Brain microvascular endothelial cell (primary cell): Measurements from ENCODE around the gene TCF3.

ENCODE experiments used
- DNase-seq: peaks from one replicate; pipeline ENCODE4 v3.0.0-alpha.2; 2020
- H3K27ac ChIP-seq: fragments of 250-450 bp; sonication (Bioruptor Pico); 2 replicates; pipeline ENCODE4 v1.5.1; 2020; ENCODE audit warnings: mild to moderate bottlenecking, moderate library complexity
- H3K27me3 ChIP-seq: fragments of 250-450 bp; sonication (Bioruptor Pico); replicated peaks from 2 replicates; pipeline ENCODE4 v1.5.1; 2020; ENCODE audit warnings: mild to moderate bottlenecking
- H3K36me3 ChIP-seq: fragments of 250-450 bp; sonication (Bioruptor Pico); replicated peaks from 2 replicates; pipeline ENCODE4 v1.5.1; 2020; ENCODE audit warnings: mild to moderate bottlenecking
- H3K4me3 ChIP-seq: 2 replicates; pipeline ENCODE4 v1.5.1; 2011; ENCODE audit warnings: low read depth, mild to moderate bottlenecking, control low read depth, low read length, moderate library complexity
- in situ Hi-C: cut with HindIII; loops from 2 replicates; pipeline ENCODE4 v1.10.0; 2017; ENCODE audit warnings: low sequenced_read_pairs, low pct_ligation_motif_present
- TF ChIP-seq, protein P1 (sequence below): IDR thresholded peaks from 2 replicates; pipeline ENCODE4 v1.5.1; 2011; ENCODE audit warnings: low read depth, mild to moderate bottlenecking, moderate library complexity, low read length, control low read depth, inconsistent platforms; ENCODE audit errors: missing control alignments

TCF3 gene

DNA sequence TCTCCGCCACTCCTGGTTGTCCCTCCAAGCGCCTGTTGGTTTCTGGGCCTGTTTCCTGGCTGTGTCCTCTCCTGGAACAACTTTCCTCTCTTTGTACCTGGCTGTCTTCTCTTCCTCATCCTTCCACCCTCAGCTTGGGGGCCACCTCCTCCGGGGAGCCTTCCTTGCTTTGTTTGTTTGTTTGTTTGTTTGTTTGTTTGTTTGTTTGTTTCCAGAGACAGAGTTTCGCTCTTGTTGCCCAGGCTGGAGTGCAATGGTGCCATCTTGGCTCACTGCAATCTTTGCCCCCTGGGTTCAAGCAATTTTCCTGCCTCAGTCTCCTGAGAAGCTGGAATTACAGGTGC is 6.6 kb upstream of the TCF3 start:
- no peak for DNase-seq
- TF ChIP-seq, protein P1, sequence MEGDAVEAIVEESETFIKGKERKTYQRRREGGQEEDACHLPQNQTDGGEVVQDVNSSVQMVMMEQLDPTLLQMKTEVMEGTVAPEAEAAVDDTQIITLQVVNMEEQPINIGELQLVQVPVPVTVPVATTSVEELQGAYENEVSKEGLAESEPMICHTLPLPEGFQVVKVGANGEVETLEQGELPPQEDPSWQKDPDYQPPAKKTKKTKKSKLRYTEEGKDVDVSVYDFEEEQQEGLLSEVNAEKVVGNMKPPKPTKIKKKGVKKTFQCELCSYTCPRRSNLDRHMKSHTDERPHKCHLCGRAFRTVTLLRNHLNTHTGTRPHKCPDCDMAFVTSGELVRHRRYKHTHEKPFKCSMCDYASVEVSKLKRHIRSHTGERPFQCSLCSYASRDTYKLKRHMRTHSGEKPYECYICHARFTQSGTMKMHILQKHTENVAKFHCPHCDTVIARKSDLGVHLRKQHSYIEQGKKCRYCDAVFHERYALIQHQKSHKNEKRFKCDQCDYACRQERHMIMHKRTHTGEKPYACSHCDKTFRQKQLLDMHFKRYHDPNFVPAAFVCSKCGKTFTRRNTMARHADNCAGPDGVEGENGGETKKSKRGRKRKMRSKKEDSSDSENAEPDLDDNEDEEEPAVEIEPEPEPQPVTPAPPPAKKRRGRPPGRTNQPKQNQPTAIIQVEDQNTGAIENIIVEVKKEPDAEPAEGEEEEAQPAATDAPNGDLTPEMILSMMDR: no peak
- in situ Hi-C loops: no loop called here

DNA sequence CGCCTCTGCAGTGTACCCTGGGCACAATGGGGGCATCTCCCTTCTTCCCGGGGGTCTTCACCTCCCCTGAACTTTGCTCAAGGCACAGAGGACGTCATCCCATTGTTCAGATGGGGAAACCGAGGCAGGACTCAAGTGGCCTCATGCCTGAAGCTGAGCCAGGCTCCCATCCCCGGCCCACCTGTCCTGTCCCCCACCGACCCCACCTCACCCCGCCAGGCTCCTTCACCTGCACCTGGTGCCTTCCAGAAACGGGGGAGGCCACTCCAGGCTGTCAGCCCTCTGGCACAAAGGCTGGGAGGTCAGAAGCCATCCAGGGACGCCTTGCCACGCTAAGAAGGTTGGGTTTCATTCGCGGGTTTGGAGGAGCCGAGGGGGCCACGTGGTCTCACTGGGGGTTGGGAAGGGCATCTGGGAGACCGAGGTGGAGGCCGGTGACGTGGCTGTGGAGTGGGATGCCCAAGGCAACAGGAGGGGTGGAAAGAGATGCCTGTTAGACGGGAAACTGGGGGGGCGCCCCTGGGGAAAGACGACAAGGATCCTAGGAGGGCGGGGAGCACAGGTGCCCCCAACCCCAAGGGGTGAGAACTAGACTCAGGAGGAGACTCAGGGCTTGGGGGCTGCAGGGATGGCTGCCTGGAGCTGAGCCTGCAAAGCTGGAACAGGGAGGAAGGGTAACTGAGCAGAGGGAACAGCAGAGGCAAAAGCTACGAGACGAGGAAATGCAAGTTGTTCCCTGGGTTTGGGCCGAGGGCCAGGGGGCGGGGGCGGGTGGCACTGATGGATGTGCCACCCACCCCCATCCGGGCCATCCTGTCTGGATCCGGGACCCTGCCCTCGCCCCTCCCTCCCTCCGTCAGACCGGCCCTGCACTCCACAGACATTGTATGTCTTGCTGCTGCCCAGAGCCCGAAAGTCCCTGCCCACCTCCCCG is 6.0 kb upstream of the TCF3 start:
- DNase-seq: no peak
- no peaks in the 10 kb centered on the region for H3K36me3 ChIP-seq
- no peak overlapping the region for H3K27ac ChIP-seq
- in situ Hi-C loops: no loop called here
- TF ChIP-seq, protein P1: no peak
- H3K27me3 ChIP-seq: no peaks in the 10 kb centered on the region
- H3K4me3 ChIP-seq: no peak overlapping the region

More for the DNA sequence above, 6.6 kb upstream of the TCF3 start:
- H3K4me3 ChIP-seq: no peak overlapping the region
- no peak overlapping the region for H3K27ac ChIP-seq
- H3K36me3 ChIP-seq: no peaks in the 10 kb centered on the region
- H3K27me3 ChIP-seq: no peaks in the 10 kb centered on the region

DNA sequence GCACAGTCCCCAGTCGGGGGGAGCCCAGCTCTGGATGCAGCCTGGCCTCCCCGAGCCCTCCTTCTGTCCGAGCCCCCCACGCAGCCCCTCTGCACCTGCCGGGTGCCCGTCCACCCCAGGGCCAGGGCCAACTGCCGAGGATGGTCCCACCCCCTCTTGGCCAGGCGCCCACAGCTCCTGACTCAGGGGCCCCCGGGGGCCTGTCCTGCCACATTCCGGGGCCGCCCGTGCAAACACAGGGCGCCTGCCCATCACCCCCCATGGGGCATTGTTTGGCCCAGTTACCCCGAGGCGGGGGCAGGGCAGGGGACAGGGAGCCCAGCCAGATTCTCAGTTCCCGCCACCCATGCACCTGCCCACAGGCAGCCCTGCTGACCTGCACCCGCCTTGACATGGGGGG is 5.3 kb upstream of the TCF3 start:
- Histone ChIP-seq H3K4me3 (no peak overlapping the region), H3K27ac (no peak overlapping the region), H3K36me3 (no peaks in the 10 kb centered on the region), H3K27me3 (no peaks in the 10 kb centered on the region)
- in situ Hi-C loops: no loop called here
- TF ChIP-seq, protein P1: no peak
- DNase-seq: no peak

DNA sequence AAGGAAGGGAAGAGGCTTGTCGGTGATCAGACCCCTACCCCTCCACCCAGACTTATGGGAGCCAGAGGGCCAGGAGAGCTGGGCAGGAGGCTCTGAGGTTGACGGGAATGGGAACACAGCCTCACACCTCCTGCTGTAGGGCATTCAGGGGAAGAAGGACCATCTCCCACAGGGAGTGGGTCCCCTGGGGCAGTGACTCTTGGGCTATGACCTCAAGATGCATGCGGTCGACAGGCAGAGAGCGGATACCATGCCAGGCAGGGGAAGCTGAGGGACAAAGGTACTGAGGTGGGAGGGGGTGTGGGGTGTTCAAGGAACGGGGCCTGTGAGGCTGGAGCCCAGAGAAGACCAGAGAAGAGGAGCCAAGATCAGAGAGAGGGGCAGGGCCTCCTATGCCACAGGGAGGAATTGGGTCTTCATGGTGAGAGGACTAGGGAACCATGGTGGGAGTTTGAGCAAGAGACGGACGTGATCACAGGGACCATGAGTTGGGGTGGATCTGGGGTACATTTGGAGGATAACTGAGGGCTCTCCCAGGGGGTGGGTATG is 4.6 kb upstream of the TCF3 start:
- Histone ChIP-seq H3K4me3 (no peak overlapping the region), H3K36me3 (no peaks in the 10 kb centered on the region), H3K27ac (no peak overlapping the region), H3K27me3 (no peaks in the 10 kb centered on the region)
- TF ChIP-seq, protein P1: no peak
- in situ Hi-C loops: no loop called here
- DNase-seq: no peak

DNA sequence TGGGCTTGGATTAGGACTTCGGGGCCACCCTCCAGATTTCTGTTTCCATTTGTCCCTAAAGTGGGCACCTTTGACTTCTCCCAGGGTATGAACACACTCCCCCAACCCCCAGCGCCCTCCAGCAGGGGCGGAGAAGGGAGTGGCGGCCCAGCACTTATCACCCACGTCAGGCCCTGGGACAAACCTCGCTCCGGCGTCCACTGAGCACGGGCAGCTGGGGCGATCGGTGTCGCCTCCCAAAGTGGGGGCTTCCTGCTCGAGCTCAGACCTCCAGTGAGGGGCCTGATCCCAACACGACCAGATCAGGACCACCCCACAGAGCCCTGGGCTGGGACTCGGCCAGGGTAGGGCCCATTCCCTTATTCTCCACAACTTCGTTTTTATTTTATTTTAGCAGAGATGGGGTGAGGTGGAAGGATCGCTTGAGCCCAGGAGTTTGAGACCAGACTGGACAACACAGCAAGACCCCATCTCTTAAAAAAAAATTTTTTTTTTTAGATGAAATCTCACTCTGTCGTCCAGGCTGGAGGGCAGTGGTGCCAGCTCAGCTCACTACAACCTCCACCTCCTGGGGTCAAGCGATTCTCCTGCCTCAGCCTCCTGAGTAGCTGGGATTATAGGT is 3.7 kb upstream of the TCF3 start:
- no peak for DNase-seq
- TF ChIP-seq, protein P1: no peak
- H3K36me3 ChIP-seq: no peaks in the 10 kb centered on the region
- no peaks in the 10 kb centered on the region for H3K27me3 ChIP-seq
- H3K27ac ChIP-seq: no peak overlapping the region
- no peak overlapping the region for H3K4me3 ChIP-seq
- in situ Hi-C loops: no loop called here
